ENCODE data around the gene PARP8.

- TF ChIP-seq, protein P1, sequence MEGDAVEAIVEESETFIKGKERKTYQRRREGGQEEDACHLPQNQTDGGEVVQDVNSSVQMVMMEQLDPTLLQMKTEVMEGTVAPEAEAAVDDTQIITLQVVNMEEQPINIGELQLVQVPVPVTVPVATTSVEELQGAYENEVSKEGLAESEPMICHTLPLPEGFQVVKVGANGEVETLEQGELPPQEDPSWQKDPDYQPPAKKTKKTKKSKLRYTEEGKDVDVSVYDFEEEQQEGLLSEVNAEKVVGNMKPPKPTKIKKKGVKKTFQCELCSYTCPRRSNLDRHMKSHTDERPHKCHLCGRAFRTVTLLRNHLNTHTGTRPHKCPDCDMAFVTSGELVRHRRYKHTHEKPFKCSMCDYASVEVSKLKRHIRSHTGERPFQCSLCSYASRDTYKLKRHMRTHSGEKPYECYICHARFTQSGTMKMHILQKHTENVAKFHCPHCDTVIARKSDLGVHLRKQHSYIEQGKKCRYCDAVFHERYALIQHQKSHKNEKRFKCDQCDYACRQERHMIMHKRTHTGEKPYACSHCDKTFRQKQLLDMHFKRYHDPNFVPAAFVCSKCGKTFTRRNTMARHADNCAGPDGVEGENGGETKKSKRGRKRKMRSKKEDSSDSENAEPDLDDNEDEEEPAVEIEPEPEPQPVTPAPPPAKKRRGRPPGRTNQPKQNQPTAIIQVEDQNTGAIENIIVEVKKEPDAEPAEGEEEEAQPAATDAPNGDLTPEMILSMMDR (conservative IDR thresholded peaks at IDR 0.05), result no peak
- no peak for TF ChIP-seq ZFX (IDR thresholded peaks at IDR 0.05)
These were observed 67.3 kb downstream of the PARP8 start for GRCh38 chr5:50733741-50734140.

Data from C4-2B (cell line).